ENCODE measurements around the gene RBL2. TPM values are rescaled to one million over a fixed set of nuclear protein-coding genes. Genes with fewer than 3 reads are reported as not detected.
A peak's percentile ranks its signal among the peaks of the same experiment; 100 is the strongest.

The RBL2 gene
- total RNA-seq, 2 donors from 2014 or later, result 109 to 117 TPM

DNA sequence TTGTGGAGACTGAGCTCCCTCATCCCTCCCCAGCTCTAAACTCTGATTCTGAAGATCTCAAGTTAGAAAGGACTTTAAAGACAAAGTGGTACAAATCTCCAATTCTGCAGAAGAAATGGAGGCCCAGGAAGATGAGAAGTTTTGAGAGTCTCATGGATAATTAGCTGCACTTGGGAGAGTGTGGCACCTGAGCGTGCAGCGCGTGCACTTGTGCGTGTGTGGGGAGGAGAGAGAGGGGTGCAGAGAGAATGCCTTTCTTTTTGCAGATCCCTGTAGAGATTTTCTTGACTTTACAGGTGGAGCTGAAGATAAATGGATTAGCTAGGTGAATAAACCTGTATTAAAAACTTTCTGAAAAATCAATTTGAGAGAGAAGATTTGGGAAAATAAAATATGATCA, 83.6 kb downstream of the RBL2 start:
- 93% methylated on average over 4 of the region's 4 CpGs for WGBS
- H3K4me1 ChIP-seq (replicated peaks), result no peaks in the 10 kb centered on the region
- TF ChIP-seq POLR2A (IDR thresholded peaks at IDR 0.05), result no peak
- TF ChIP-seq POLR2AphosphoS5 (IDR thresholded peaks at IDR 0.05), result no peak
- TF ChIP-seq, protein P1, sequence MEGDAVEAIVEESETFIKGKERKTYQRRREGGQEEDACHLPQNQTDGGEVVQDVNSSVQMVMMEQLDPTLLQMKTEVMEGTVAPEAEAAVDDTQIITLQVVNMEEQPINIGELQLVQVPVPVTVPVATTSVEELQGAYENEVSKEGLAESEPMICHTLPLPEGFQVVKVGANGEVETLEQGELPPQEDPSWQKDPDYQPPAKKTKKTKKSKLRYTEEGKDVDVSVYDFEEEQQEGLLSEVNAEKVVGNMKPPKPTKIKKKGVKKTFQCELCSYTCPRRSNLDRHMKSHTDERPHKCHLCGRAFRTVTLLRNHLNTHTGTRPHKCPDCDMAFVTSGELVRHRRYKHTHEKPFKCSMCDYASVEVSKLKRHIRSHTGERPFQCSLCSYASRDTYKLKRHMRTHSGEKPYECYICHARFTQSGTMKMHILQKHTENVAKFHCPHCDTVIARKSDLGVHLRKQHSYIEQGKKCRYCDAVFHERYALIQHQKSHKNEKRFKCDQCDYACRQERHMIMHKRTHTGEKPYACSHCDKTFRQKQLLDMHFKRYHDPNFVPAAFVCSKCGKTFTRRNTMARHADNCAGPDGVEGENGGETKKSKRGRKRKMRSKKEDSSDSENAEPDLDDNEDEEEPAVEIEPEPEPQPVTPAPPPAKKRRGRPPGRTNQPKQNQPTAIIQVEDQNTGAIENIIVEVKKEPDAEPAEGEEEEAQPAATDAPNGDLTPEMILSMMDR (IDR thresholded peaks at IDR 0.05), result no peak
- intact Hi-C loops (cut with DNase I), result loop anchor here (10.0 kb wide), 1 partner anchor 203 kb away; no protein-coding TSS in a partner anchor
- no peak overlapping the region for H3K27ac ChIP-seq
- DNase-seq (ENCODE audit: low spot score), result no peak
- H3K27me3 ChIP-seq (replicated peaks; ENCODE audit: insufficient read depth), result no peaks in the 10 kb centered on the region
- H3K9me3 ChIP-seq, result no peaks in the 10 kb centered on the region
- H3K36me3 ChIP-seq, result no peaks in the 10 kb centered on the region
- no peak overlapping the region for H3K4me3 ChIP-seq

DNA sequence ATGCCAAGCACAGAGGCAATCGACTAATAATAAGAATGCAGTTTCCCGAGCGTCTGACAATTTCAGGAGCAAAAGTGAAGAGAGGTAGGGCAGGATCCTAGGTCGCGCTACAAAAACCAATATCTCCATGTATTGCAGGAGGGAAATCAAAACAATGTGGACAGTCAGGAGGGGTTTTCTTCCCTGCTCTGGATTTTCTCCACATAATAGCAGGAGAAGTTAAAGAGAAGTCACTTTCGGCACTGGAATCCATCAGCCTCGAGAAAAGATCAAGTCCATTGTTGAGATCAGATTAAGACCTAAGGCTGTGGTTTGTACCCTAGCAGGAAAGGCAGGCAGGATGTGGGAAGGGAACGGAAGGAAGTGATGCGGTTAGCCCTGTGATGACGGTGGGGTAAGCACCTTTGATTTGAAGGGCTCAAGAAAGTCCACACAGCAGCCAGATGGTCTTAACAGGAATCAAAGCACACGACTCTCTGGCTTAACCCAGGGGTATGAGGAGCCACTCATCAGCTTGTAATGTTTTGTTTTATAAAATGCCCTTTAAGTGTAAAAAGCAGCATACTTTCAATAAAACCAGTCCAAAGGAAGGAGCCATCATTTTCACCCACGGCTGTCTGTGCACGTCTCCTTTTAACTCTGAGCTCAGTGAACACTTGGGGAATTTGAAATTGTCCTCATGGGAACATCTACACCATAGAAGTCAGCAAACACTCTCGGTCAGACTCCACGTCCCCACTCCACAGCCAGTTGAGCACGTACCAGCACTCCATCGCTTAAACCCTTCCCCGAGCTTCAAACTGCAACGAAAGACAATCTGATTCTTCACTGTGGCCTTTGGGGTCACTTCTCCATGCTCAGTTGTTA, 84.5 kb downstream of the RBL2 start:
- no peaks in the 10 kb centered on the region for H3K9me3 ChIP-seq
- intact Hi-C loops (cut with DNase I), result loop anchor here (10.0 kb wide), 1 partner anchor 204 kb away; no protein-coding TSS in a partner anchor
- H3K27ac ChIP-seq, result peak overlapping the region in 1 of 2 donors; percentile 12
- 78% methylated on average over 19 of the region's 19 CpGs for WGBS
- no peaks in the 10 kb centered on the region for H3K27me3 ChIP-seq (replicated peaks; ENCODE audit: insufficient read depth)
- TF ChIP-seq POLR2A (IDR thresholded peaks at IDR 0.05) (no peak), POLR2AphosphoS5 (IDR thresholded peaks at IDR 0.05) (peak; percentile 34)
- TF ChIP-seq, protein P1 (IDR thresholded peaks at IDR 0.05), result no peak
- no peak for DNase-seq (ENCODE audit: low spot score)
- H3K4me1 ChIP-seq (replicated peaks), result no peaks in the 10 kb centered on the region
- H3K4me3 ChIP-seq, result no peak overlapping the region
- no peaks in the 10 kb centered on the region for H3K36me3 ChIP-seq

DNA sequence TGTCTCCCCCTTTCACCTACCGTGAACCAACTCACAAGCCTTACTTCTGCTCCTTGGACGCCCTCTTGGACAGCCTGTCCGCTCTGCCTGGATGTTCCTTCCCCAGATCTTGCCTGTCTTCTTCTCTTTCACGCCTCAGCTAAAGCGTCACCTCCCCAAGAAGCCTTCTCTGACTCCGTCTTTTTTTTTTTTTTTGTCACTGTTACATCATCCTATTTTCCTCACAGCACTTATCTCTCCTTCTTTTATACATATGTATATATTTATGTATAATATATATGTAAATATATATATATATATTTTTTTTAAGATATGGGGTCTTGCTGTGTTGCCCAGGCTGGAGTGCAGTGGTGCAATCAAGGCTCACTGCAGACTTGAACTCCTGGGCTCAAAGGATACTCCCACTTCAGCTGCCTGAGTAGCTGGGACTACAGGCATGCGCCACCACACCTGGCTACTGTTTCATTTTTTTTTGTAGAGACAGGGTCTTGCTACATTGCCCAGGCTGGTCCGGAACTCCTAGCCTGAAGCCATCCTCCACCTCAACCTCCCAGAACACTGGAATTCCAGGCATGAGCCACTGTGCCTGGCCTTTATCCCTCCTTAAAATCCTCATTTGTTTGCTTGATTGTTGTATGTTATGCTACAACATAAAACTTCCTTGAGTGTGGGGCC, 85.3 kb downstream of the RBL2 start:
- no peaks in the 10 kb centered on the region for H3K36me3 ChIP-seq
- TF ChIP-seq POLR2AphosphoS5 (IDR thresholded peaks at IDR 0.05) (no peak), POLR2A (IDR thresholded peaks at IDR 0.05) (no peak)
- TF ChIP-seq, protein P1 (IDR thresholded peaks at IDR 0.05), result no peak
- no peaks in the 10 kb centered on the region for H3K9me3 ChIP-seq
- no peak overlapping the region for H3K27ac ChIP-seq
- no peaks in the 10 kb centered on the region for H3K27me3 ChIP-seq (replicated peaks; ENCODE audit: insufficient read depth)
- no peaks in the 10 kb centered on the region for H3K4me1 ChIP-seq (replicated peaks)
- intact Hi-C loops (cut with DNase I), result loop anchor here (10.0 kb wide), 1 partner anchor 205 kb away; no protein-coding TSS in a partner anchor
- H3K4me3 ChIP-seq, result no peak overlapping the region
- 95% methylated on average over 8 of the region's 8 CpGs for WGBS
- no peak for DNase-seq (ENCODE audit: low spot score)

DNA sequence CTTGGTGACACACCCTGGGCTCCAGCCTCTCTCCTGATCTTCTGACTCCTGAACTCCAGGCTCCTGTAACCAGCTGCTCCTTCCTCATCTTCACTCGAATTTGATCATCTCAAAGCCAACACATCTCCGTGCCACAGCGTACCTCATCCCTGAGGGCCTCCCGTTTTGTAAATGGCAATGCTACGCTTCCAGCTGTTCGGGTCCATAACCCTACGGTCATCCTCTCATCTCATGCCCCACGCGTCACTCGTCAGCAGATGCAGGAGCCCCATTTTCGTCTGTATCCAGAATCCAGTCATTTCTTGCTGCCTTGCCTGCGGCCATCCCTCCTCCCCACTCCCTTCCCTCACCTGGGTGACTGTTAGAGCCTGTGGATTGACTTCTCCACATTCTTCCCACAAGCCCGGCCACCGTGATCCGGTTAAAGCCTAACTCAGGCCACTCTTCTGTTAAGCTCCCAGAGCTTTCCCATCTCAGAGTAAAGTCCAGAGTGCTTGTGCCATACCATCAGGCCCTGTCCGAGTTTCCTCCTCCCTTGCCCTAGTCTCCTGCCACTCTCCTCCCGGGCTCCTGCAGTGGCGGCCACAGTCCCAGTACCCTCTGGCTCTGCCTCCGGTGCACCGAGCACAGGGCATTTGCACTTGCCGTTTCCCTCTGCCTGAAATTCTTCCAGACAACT, 89.0 kb downstream of the RBL2 start:
- DNase-seq (ENCODE audit: low spot score), result no peak
- 93% methylated on average over 21 of the region's 21 CpGs for WGBS
- intact Hi-C loops (cut with DNase I), result no loop called here
- no peaks in the 10 kb centered on the region for H3K9me3 ChIP-seq
- no peak overlapping the region for H3K27ac ChIP-seq
- H3K27me3 ChIP-seq (replicated peaks; ENCODE audit: insufficient read depth), result no peaks in the 10 kb centered on the region
- H3K4me1 ChIP-seq (replicated peaks), result no peaks in the 10 kb centered on the region
- TF ChIP-seq POLR2AphosphoS5 (IDR thresholded peaks at IDR 0.05) (no peak), POLR2A (IDR thresholded peaks at IDR 0.05) (no peak)
- TF ChIP-seq, protein P1 (IDR thresholded peaks at IDR 0.05), result no peak
- H3K36me3 ChIP-seq, result no peaks in the 10 kb centered on the region
- H3K4me3 ChIP-seq, result no peak overlapping the region
